Thoracic aorta (tissue), 2 donors: ENCODE data around the gene ZMYND11. TPM values are rescaled to one million over a fixed set of nuclear protein-coding genes. Genes with fewer than 3 reads are reported as not detected.

Experiments
- ATAC-seq: fragments of 150-250 bp; one replicate; pipeline ENCODE4 v1.8.0; 2017; ENCODE audit warnings: low read depth; ENCODE audit not compliant: insufficient number of reproducible peaks, low FRiP score
- DNase-seq: peaks from one replicate; pipeline ENCODE4 v3.0.0-alpha.2; 2020; ENCODE audit warnings: low spot score
- H3K27ac ChIP-seq, 2 donors: fragments of 200-600 bp; sonication (generic); 1 replicate in 1 of 2; 2 replicates in 1 of 2; pipeline ENCODE4 v1.5.1; 2016; ENCODE audit warnings: mild to moderate bottlenecking in 2 of 2, moderate library complexity in 2 of 2
- H3K27me3 ChIP-seq: fragments of 200-600 bp; sonication (generic); replicated peaks from 2 replicates; pipeline ENCODE4 v1.6.0; 2016; ENCODE audit warnings: mild to moderate bottlenecking; ENCODE audit not compliant: insufficient read depth
- H3K36me3 ChIP-seq: fragments of 200-600 bp; sonication (generic); one replicate; pipeline ENCODE4 v1.5.1; 2016
- H3K4me1 ChIP-seq, 2 donors: fragments of 200-600 bp; sonication (generic); 1 replicate in 1 of 2; 2 replicates in 1 of 2; pipeline versions ENCODE4 v1.5.1 to v1.6.0; 2016; ENCODE audit warnings: low read depth in 2 of 2, mild to moderate bottlenecking in 1 of 2; ENCODE audit not compliant: control insufficient read depth in 1 of 2
- H3K4me3 ChIP-seq: fragments of 200-600 bp; sonication (generic); 2 replicates; pipeline ENCODE4 v1.5.1; 2016; ENCODE audit warnings: mild to moderate bottlenecking
- H3K9me3 ChIP-seq: fragments of 200-600 bp; sonication (generic); 2 replicates; pipeline ENCODE4 v1.5.1; 2016
- total RNA-seq, 2 donors: library from RNA; depleted of rRNA; stranded (reverse); fragments of >200 nt; gene quantifications; one replicate each; pipeline versions ENCODE4 v1.1.0 to v1.2.3, GENCODE V29; 2016
- TF ChIP-seq, protein P1 (sequence below): fragments of 200-600 bp; sonication (generic); IDR thresholded peaks from one replicate; pipeline ENCODE4 v1.5.1; 2019; ENCODE audit warnings: antibody characterized with exemption

ZMYND11 gene
- total RNA-seq, 2 donors from 2014 or later, result 56.9 to 103 TPM

DNA sequence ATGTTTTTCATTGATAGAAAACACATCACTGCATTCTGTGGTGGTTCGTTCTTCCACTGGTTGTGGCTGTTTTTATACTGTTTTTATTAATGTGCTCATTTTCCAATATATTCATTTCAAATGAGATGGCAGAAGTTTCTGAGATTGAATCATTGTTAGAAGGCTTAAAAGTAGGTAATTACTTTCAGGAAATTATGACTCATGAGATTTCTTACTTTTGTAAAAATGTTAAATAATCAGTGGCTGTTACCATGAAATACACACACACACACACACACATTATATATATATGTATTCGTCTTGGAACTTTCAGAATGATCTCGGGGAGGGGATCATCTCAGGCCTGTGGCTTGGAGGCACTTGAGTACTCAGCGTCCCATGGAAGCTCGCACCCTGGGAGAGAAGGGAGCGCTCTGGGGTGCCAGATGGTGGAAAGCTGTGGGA, 66.1 kb downstream of the ZMYND11 start:
- peaks cover 8 to 13% of the 10 kb centered on the region in 2 donors for H3K4me1 ChIP-seq
- no peak overlapping the region for H3K27ac ChIP-seq
- DNase-seq (no peak), ATAC-seq (no peak)
- no peaks in the 10 kb centered on the region for H3K9me3 ChIP-seq
- TF ChIP-seq, protein P1, sequence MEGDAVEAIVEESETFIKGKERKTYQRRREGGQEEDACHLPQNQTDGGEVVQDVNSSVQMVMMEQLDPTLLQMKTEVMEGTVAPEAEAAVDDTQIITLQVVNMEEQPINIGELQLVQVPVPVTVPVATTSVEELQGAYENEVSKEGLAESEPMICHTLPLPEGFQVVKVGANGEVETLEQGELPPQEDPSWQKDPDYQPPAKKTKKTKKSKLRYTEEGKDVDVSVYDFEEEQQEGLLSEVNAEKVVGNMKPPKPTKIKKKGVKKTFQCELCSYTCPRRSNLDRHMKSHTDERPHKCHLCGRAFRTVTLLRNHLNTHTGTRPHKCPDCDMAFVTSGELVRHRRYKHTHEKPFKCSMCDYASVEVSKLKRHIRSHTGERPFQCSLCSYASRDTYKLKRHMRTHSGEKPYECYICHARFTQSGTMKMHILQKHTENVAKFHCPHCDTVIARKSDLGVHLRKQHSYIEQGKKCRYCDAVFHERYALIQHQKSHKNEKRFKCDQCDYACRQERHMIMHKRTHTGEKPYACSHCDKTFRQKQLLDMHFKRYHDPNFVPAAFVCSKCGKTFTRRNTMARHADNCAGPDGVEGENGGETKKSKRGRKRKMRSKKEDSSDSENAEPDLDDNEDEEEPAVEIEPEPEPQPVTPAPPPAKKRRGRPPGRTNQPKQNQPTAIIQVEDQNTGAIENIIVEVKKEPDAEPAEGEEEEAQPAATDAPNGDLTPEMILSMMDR, result no peak
- no peaks in the 10 kb centered on the region for H3K27me3 ChIP-seq
- H3K36me3 ChIP-seq, result no peaks in the 10 kb centered on the region
- H3K4me3 ChIP-seq, result no peak overlapping the region

DNA sequence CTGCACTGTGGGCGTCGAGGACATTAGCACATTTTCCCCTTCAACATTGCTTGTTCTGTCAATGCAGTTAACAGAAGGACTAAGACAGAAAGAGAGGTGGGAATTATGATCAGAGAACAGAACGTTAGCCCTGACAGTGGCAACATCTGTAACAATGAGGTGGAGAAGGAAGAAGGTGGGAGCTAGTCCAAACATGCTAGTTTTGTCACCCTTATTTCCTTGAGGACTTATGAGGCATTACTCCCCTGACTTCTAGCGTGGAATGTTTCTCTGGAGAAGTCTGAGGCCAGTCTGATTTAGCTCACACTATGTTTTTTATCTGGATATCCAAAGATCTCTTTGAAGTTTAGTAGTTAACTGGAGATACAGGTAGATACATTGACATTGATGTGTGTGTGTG, 73.4 kb downstream of the ZMYND11 start:
- no peaks in the 10 kb centered on the region for H3K9me3 ChIP-seq
- H3K4me1 ChIP-seq, result no peaks in the 10 kb centered on the region
- H3K4me3 ChIP-seq, result no peak overlapping the region
- no peaks in the 10 kb centered on the region for H3K27me3 ChIP-seq
- no peak overlapping the region for H3K27ac ChIP-seq
- no peak for ATAC-seq
- H3K36me3 ChIP-seq, result peaks cover 3% of the 10 kb centered on the region
- DNase-seq, result no peak
- TF ChIP-seq, protein P1, result no peak

DNA sequence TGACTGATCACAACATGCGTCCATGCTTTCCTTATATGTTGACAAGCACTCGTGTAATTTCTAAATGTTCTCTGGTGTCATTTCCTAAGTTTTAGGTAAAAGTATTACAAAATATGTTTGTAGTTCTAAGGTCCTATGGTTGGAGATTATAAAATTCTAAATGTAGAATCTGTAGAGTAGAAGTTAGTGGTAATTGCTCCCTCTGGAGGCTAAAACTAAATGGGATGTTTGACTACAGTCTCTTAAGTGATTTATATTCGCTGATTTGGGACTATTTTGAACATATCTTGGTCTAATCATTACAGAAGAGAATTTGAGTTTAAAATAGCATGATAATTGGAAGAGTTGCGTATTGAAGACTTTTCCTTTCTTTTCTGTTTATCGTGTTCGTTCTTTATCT, 74.1 kb downstream of the ZMYND11 start:
- no peaks in the 10 kb centered on the region for H3K4me1 ChIP-seq
- H3K9me3 ChIP-seq, result no peaks in the 10 kb centered on the region
- no peaks in the 10 kb centered on the region for H3K27me3 ChIP-seq
- ATAC-seq (no peak), DNase-seq (no peak)
- TF ChIP-seq, protein P1, result no peak
- no peak overlapping the region for H3K4me3 ChIP-seq
- H3K36me3 ChIP-seq, result peaks cover 3% of the 10 kb centered on the region
- H3K27ac ChIP-seq, result no peak overlapping the region

GRCh38 chr10:210297-210696, 75.0 kb downstream of the ZMYND11 start:
- Histone ChIP-seq H3K4me1 (no peaks in the 10 kb centered on the region), H3K27ac (no peak overlapping the region), H3K27me3 (no peaks in the 10 kb centered on the region), H3K9me3 (no peaks in the 10 kb centered on the region), H3K4me3 (no peak overlapping the region), H3K36me3 (peaks cover 3% of the 10 kb centered on the region)
- ATAC-seq (no peak), DNase-seq (no peak)
- TF ChIP-seq, protein P1, result no peak

DNA sequence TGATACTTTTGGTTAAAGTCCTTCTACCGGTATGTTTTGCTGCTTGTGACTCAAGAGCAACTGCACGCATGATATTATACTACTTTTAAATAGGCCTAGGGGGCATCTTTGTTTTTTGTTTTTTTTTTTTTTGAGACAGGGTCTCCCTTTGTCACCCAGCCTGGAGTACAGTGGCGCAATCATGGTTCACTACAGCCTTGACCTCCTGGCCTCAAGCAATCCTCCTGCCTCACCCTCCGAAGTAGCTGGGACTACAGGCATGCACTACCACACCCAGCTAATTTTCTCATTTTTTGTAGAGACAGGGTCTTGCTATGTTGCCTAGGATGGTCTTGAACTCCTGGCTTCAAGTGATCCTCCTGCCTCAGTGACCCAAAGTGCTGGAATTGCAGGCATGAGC, 80.2 kb downstream of the ZMYND11 start:
- H3K9me3 ChIP-seq, result no peaks in the 10 kb centered on the region
- TF ChIP-seq, protein P1, result no peak
- no peak overlapping the region for H3K4me3 ChIP-seq
- ATAC-seq, result no peak
- H3K27ac ChIP-seq, result no peak overlapping the region
- DNase-seq, result no peak
- peaks cover 0 to 7% of the 10 kb centered on the region in 2 donors for H3K4me1 ChIP-seq
- no peaks in the 10 kb centered on the region for H3K27me3 ChIP-seq
- H3K36me3 ChIP-seq, result peaks cover 3% of the 10 kb centered on the region
